A549 treated with RU486 at 1 μM for 4 hours (cell line): Measurements from ENCODE around the gene RPL7L1. TPM values are rescaled to one million over a fixed set of nuclear protein-coding genes. Genes with fewer than 3 reads are reported as not detected.

Experiments used
- total RNA-seq: library from RNA; stranded (reverse); fragments of 200-300 nt; extraction: Qiagen RNA extraction; gene quantifications from 5 replicates; pipeline ENCODE4 v1.2.3, GENCODE V29; 2022; ENCODE audit warnings: low read depth

The RPL7L1 gene
- total RNA-seq: 68.4 to 100 TPM (median 71.5 TPM) in 5 replicates

GRCh38 chr6:42879372-42880239 lies at the start of gene RPL7L1:
TSS of gene RPL7L1 (plus strand) at chr6:42879616. CDS start at chr6:42879911, 295 bp downstream.

DNA sequence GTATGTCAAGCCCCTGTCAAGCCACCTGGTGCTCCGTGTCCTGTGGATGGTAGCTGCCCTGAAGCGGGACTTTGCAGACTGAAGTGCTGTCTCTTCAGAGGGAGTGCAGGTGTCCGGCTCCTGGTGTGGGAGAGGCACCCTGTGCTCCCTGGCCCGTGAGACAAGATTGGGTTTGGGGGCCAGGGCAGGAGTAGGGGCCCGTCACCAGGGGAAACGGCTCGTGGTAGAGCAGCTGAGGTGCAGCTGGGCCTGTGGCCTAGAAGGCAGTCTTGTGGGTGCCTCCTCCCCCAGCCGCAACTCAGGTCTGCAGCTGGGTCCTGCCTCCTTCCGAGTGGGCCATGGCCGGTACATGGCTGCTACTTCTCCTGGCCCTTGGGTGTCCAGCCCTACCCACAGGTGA lies 36.3 kb downstream of the RPL7L1 start, which contains the start of gene PTCRA:
TSS of gene PTCRA (plus strand) at position 322 of the 400 bp plus-strand sequence. CDS start at position 339, 17 bp downstream.

GRCh38 chr6:42928986-42929820 lies 49.8 kb downstream of the RPL7L1 start, which contains the start of gene CNPY3:
TSS of gene CNPY3 (plus strand) at chr6:42929480. CDS start at chr6:42929571, 91 bp downstream.

Other genes with a start within 250 kb of the RPL7L1 start
- gene PRPH2, start 157.0 kb upstream of the RPL7L1 start, total RNA-seq: not detected in 5 replicates
- gene TBCC, start 133.5 kb upstream of the RPL7L1 start, total RNA-seq: 13.8 to 18.5 TPM (median 17.0 TPM) in 5 replicates
- gene BICRAL, start 97.6 kb upstream of the RPL7L1 start, total RNA-seq: 2.2 to 3.3 TPM (median 3.1 TPM) in 5 replicates
- not detected in 5 replicates for gene PTCRA, start 36.4 kb downstream of the RPL7L1 start, total RNA-seq
- gene CNPY3, start 49.9 kb downstream of the RPL7L1 start, total RNA-seq: 36.6 to 45.7 TPM (median 42.7 TPM) in 5 replicates
- gene GNMT, start 81.1 kb downstream of the RPL7L1 start, total RNA-seq: 0.18 to 0.24 TPM (median 0.19 TPM) in 3 of 5 replicates, not detected in the others
- gene PEX6, start 99.6 kb downstream of the RPL7L1 start, total RNA-seq: 5.0 to 9.2 TPM (median 7.5 TPM) in 5 replicates
- gene PPP2R5D, start 105.0 kb downstream of the RPL7L1 start, total RNA-seq: 25.0 to 28.8 TPM (median 26.9 TPM) in 5 replicates
- 90.8 to 113 TPM (median 93.1 TPM) in 5 replicates for gene MEA1, start 134.3 kb downstream of the RPL7L1 start, total RNA-seq
- gene KLHDC3, start 134.6 kb downstream of the RPL7L1 start, total RNA-seq: 26.1 to 32.1 TPM (median 30.4 TPM) in 5 replicates
- 67.5 to 87.2 TPM (median 72.5 TPM) in 5 replicates for gene RRP36, start 142.0 kb downstream of the RPL7L1 start, total RNA-seq
- 5.9 to 8.0 TPM (median 7.1 TPM) in 5 replicates for gene CUL7, start 174.2 kb downstream of the RPL7L1 start, total RNA-seq
- gene MRPL2, start 179.8 kb downstream of the RPL7L1 start, total RNA-seq: 55.2 to 71.0 TPM (median 62.7 TPM) in 5 replicates
- 5.6 to 8.1 TPM (median 7.2 TPM) in 5 replicates for gene KLC4, start 180.0 kb downstream of the RPL7L1 start, total RNA-seq
- gene PTK7, start 196.7 kb downstream of the RPL7L1 start, total RNA-seq: 4.1 to 5.1 TPM (median 4.4 TPM) in 5 replicates